GM23248 (cell line): ENCODE data around the gene CDC123. TPM values are rescaled to one million over a fixed set of nuclear protein-coding genes. Genes with fewer than 3 reads are reported as not detected.
"Not testable (repeated sequence)": the region's sequence is repeated elsewhere in the genome, so short reads cannot be mapped to it uniquely, and the experiment has no call there.

Experiments
- DNase-seq: peaks from one replicate; pipeline ENCODE4 v3.0.0-alpha.2; 2015
- H2AFZ ChIP-seq: fragments of 200-600 bp; sonication (generic); 2 replicates; pipeline ENCODE4 v1.6.1; 2016; ENCODE audit warnings: antibody characterized with exemption
- H3F3A ChIP-seq: fragments of 200-600 bp; sonication (generic); 2 replicates; pipeline ENCODE4 v1.6.1; 2016; ENCODE audit warnings: mild to moderate bottlenecking, antibody characterized with exemption, mixed run types; ENCODE audit not compliant: insufficient read depth
- H3K27ac ChIP-seq: fragments of 200-600 bp; sonication (generic); 2 replicates; pipeline ENCODE4 v1.5.1; 2016; ENCODE audit warnings: mild to moderate bottlenecking
- H3K27me3 ChIP-seq: fragments of 200-600 bp; sonication (generic); replicated peaks from 2 replicates; pipeline ENCODE4 v1.6.1; 2016; ENCODE audit warnings: mild to moderate bottlenecking; ENCODE audit not compliant: insufficient read depth
- H3K36me3 ChIP-seq: fragments of 200-600 bp; sonication (generic); 2 replicates; pipeline ENCODE4 v1.6.1; 2016; ENCODE audit warnings: low read depth, mild to moderate bottlenecking
- H3K4me1 ChIP-seq: fragments of 200-600 bp; sonication (generic); 2 replicates; pipeline ENCODE4 v1.6.1; 2016; ENCODE audit warnings: mild to moderate bottlenecking; ENCODE audit not compliant: insufficient read depth
- H3K4me2 ChIP-seq: fragments of 200-600 bp; sonication (generic); one replicate; pipeline ENCODE4 v1.6.1; 2016; ENCODE audit warnings: mild to moderate bottlenecking; ENCODE audit not compliant: unreplicated experiment
- H3K4me3 ChIP-seq: fragments of 200-600 bp; sonication (generic); 2 replicates; pipeline ENCODE4 v1.5.1; 2016; ENCODE audit warnings: mild to moderate bottlenecking
- H3K79me2 ChIP-seq: fragments of 200-600 bp; sonication (generic); 2 replicates; pipeline ENCODE4 v1.6.1; 2016; ENCODE audit warnings: mild to moderate bottlenecking; ENCODE audit not compliant: insufficient read depth
- H3K9ac ChIP-seq: fragments of 200-600 bp; sonication (generic); 2 replicates; pipeline ENCODE4 v1.6.1; 2016; ENCODE audit warnings: mild to moderate bottlenecking
- H3K9me2 ChIP-seq: fragments of 200-600 bp; sonication (generic); 2 replicates; pipeline ENCODE4 v1.6.1; 2016; ENCODE audit warnings: mixed run types, mild to moderate bottlenecking, moderate library complexity; ENCODE audit not compliant: insufficient read depth
- H3K9me3 ChIP-seq: fragments of 200-600 bp; sonication (generic); one replicate; pipeline ENCODE4 v1.6.1; 2017; ENCODE audit warnings: low read depth
- H4K20me1 ChIP-seq: fragments of 200-600 bp; sonication (generic); 2 replicates; pipeline ENCODE4 v1.6.0; 2016; ENCODE audit not compliant: insufficient read depth
- EZH2 ChIP-seq: fragments of 200-600 bp; sonication (generic); IDR thresholded peaks from 2 replicates; pipeline ENCODE4 v1.6.1; 2018; ENCODE audit warnings: antibody characterized with exemption, mild to moderate bottlenecking; ENCODE audit not compliant: insufficient read depth, poor library complexity, severe bottlenecking
- EZH2phosphoT487 ChIP-seq: fragments of 200-600 bp; sonication (generic); IDR thresholded peaks from 2 replicates; pipeline ENCODE4 v1.6.1; 2018; ENCODE audit warnings: antibody characterized with exemption, moderate library complexity, mild to moderate bottlenecking, low read depth; ENCODE audit not compliant: insufficient read depth
- WGBS, 2 experiments: methylation state at CpG; one replicate each; pipeline ENCODE4 v1.1.6; 2015 to 2017; ENCODE audit warnings: low lambda C conversion rate in 2 of 2, low coverage in 1 of 2; ENCODE audit errors: missing lambda C conversion rate in 2 of 2; 5-methylcytosine and 5-hydroxymethylcytosine counted together
- in situ Hi-C: fragments of 300-500 bp; cut with MboI; formaldehyde crosslinking; loops from 2 replicates; pipeline ENCODE4 v1.15.0; 2020
- polyA plus RNA-seq: library from polyadenylated mRNA; unstranded; fragments of >200 nt; fragmentation: Nextera tagmentation; extraction: Ambion mirVana; gene quantifications from 2 replicates; pipeline ENCODE4 v1.2.1, GENCODE V29; 2016
- total RNA-seq: library from RNA; depleted of rRNA; stranded (reverse); fragments of >200 nt; shearing (Covaris generic); gene quantifications from 2 replicates; pipeline ENCODE4 v1.2.3, GENCODE V29; 2014

The CDC123 gene
- total and polyA plus RNA-seq, 2 experiments from 2014 or later = 100 to 146 TPM

- Histone ChIP-seq H2AFZ (no peak overlapping the region), H3K4me1 (no peaks in the 10 kb centered on the region), H3K36me3 (peaks cover 16% of the 10 kb centered on the region; the same call in 1 of the 2 replicates), H3K27ac (no peak overlapping the region), H3K9me2 (no peaks in the 10 kb centered on the region), H3K9me3 (no peaks in the 10 kb centered on the region), H3K4me3 (no peak overlapping the region), H3K9ac (no peak overlapping the region), H4K20me1 (no peaks in the 10 kb centered on the region), H3F3A (no peaks in the 10 kb centered on the region), H3K27me3 (no peaks in the 10 kb centered on the region), H3K4me2 (no peak overlapping the region), H3K79me2 (no peaks in the 10 kb centered on the region)
- in situ Hi-C loops = loop anchor here (25.0 kb wide), 1 partner anchor 837 kb away; no protein-coding TSS in a partner anchor
- no peak for TF ChIP-seq EZH2phosphoT487
- no peak for TF ChIP-seq EZH2
- whole genome bisulfite sequencing, 2 experiments = 81 to 89% methylated on average over 10 of the region's 10 CpGs
- DNase-seq = no peak
Measured at GRCh38 chr10:12250181-12250580, 54.2 kb downstream of the CDC123 start.

GRCh38 chr10:12250702-12251101, 54.7 kb downstream of the CDC123 start:
- peaks cover 13% of the 10 kb centered on the region; the same call in 1 of the 2 replicates for H3K36me3 ChIP-seq
- DNase-seq, H3K9me2 ChIP-seq, H3K9ac ChIP-seq, H3K79me2 ChIP-seq, H3K4me3 ChIP-seq, H3K9me3 ChIP-seq, H4K20me1 ChIP-seq, H3K4me1 ChIP-seq, H3F3A ChIP-seq, H3K27ac ChIP-seq, H2AFZ ChIP-seq, H3K27me3 ChIP-seq, H3K4me2 ChIP-seq: not testable (repeated sequence)
- in situ Hi-C loops = loop anchor here (25.0 kb wide), 1 partner anchor 837 kb away; no protein-coding TSS in a partner anchor
- 95 to 100% methylated on average over 5 of the region's 5 CpGs for WGBS, 2 experiments

GRCh38 chr10:12251581-12251980, 55.6 kb downstream of the CDC123 start:
- H3K4me2 ChIP-seq = no peak overlapping the region
- no peaks in the 10 kb centered on the region for H3K27me3 ChIP-seq
- no peak overlapping the region for H2AFZ ChIP-seq
- no peaks in the 10 kb centered on the region for H3F3A ChIP-seq
- no peaks in the 10 kb centered on the region for H3K79me2 ChIP-seq
- no peaks in the 10 kb centered on the region for H3K9me3 ChIP-seq
- in situ Hi-C loops = loop anchor here (25.0 kb wide), 1 partner anchor 836 kb away; no protein-coding TSS in a partner anchor
- H3K4me3 ChIP-seq = no peak overlapping the region
- H3K9me2 ChIP-seq = no peaks in the 10 kb centered on the region
- no peak overlapping the region for H3K9ac ChIP-seq
- DNase-seq = no peak
- H3K27ac ChIP-seq = no peak overlapping the region
- WGBS, 2 experiments = 97 to 98% methylated on average over 5 of the region's 5 CpGs
- H3K4me1 ChIP-seq = no peaks in the 10 kb centered on the region
- H3K36me3 ChIP-seq = peaks cover 8% of the 10 kb centered on the region; the same call in 1 of the 2 replicates
- no peak for TF ChIP-seq EZH2
- no peak for TF ChIP-seq EZH2phosphoT487
- H4K20me1 ChIP-seq = no peaks in the 10 kb centered on the region

GRCh38 chr10:12252882-12253546, 57.0 kb downstream of the CDC123 start:
- in situ Hi-C loops = loop anchor here (25.0 kb wide), 1 partner anchor 834 kb away; no protein-coding TSS in a partner anchor
- Histone ChIP-seq H3K27me3 (no peaks in the 10 kb centered on the region), H3K27ac (no peak overlapping the region), H2AFZ (no peak overlapping the region), H3K4me3 (no peak overlapping the region), H3K9ac (no peak overlapping the region), H3K36me3 (peaks cover 8% of the 10 kb centered on the region; the same call in 1 of the 2 replicates), H4K20me1 (no peaks in the 10 kb centered on the region), H3K4me2 (no peak overlapping the region), H3K4me1 (no peaks in the 10 kb centered on the region), H3F3A (no peaks in the 10 kb centered on the region), H3K9me2 (no peaks in the 10 kb centered on the region), H3K79me2 (no peaks in the 10 kb centered on the region), H3K9me3 (no peaks in the 10 kb centered on the region)
- 95 to 96% methylated on average over 13 of the region's 13 CpGs for WGBS, 2 experiments
- no peak for TF ChIP-seq EZH2
- no peak for TF ChIP-seq EZH2phosphoT487
- peak; percentile 21 for DNase-seq
